K562 (cell line): ENCODE results near the gene HNF4A. TPM values are rescaled to one million over a fixed set of nuclear protein-coding genes. Genes with fewer than 3 reads are reported as not detected.

Experiments
- COPS2 ChIP-seq: fragments of 450-650 bp; conservative IDR thresholded peaks from 2 replicates; pipeline ENCODE4 v1.6.1; 2016; ENCODE audit warnings: mild to moderate bottlenecking, moderate library complexity
- NONO ChIP-seq, 2 experiments: fragments of 200-400 bp in 1 of 2; fragments of 450-650 bp in 1 of 2; formaldehyde crosslinking in 1 of 2; IDR thresholded peaks; 2 replicates each; pipeline ENCODE4 v1.6.1; 2017; ENCODE audit warnings: low read depth in 2 of 2, mild to moderate bottlenecking in 2 of 2, moderate library complexity in 2 of 2, low read length in 1 of 2
- SIRT6 ChIP-seq: IDR thresholded peaks from one replicate; pipeline ENCODE4 v1.6.1; 2012; ENCODE audit warnings: low read depth, mild to moderate bottlenecking, control low read depth, inconsistent platforms, low read length, moderate library complexity
- SRF ChIP-seq, 2 experiments: fragments of 250-450, 450-650 bp in 1 of 2; sonication (Bioruptor Pico) in 1 of 2; sonication (generic) in 1 of 2; formaldehyde crosslinking; IDR thresholded peaks; 2 replicates each; pipeline versions ENCODE4 v1.5.0 to v1.5.1; 2020 to 2022; ENCODE audit warnings: mild to moderate bottlenecking in 1 of 2, missing genetic modification reagents in 1 of 2
- XRCC5 ChIP-seq: fragments of 200-400 bp; formaldehyde crosslinking; IDR thresholded peaks from 2 replicates; pipeline ENCODE4 v1.6.1; 2017; ENCODE audit warnings: low read depth, mild to moderate bottlenecking, low read length
- ZNF263 ChIP-seq: sonication (generic); formaldehyde crosslinking; IDR thresholded peaks from 2 replicates; pipeline ENCODE4 v1.8.0; 2022; ENCODE audit warnings: mild to moderate bottlenecking, missing genetic modification reagents, borderline replicate concordance
- polyA plus RNA-seq, 8 experiments: library from polyadenylated mRNA; depleted of rRNA in 4 of 8; stranded (reverse) in 5 of 8; unstranded in 3 of 8; fragments of >200 nt; fragmentation: Nextera tagmentation in 2 of 8; fragmentation: Illumina TruSeq in 1 of 8; extraction: Ambion mirVana in 2 of 8; extraction: Trizol in 1 of 8; gene quantifications; 2 replicates each; pipeline versions ENCODE4 v1.2.1 to v1.2.3, GENCODE V29; 2011 to 2014; ENCODE audit warnings: inconsistent platforms in 1 of 8, missing spikeins in 1 of 8
- total RNA-seq, 7 experiments: library from RNA; depleted of rRNA in 6 of 7; stranded (reverse); fragments of >200 nt in 6 of 7; fragmentation: Illumina TruSeq in 2 of 7; extraction: Trizol in 2 of 7; gene quantifications; 2 replicates each; pipeline versions ENCODE4 v1.2.1 to v1.2.3, GENCODE V29; 2011 to 2021; ENCODE audit warnings: low replicate concordance in 1 of 7
- TF ChIP-seq, protein P1 (sequence below): fragments of 250-450 bp; sonication (Bioruptor Pico); IDR thresholded peaks from 2 replicates; pipeline ENCODE4 v1.5.0; 2020; ENCODE audit warnings: mild to moderate bottlenecking, borderline replicate concordance
- TF ChIP-seq, protein P2 (sequence below), 2 experiments: fragments of 450-650 bp in 1 of 2; sonication (generic) in 1 of 2; formaldehyde crosslinking in 1 of 2; IDR thresholded peaks in 1 of 2; conservative IDR thresholded peaks in 1 of 2; 2 replicates each; pipeline versions ENCODE4 v1.6.1 to v1.8.1; 2016 to 2023; ENCODE audit warnings: mild to moderate bottlenecking in 2 of 2, moderate library complexity in 2 of 2, inconsistent platforms in 1 of 2, missing genetic modification reagents in 1 of 2
- TF ChIP-seq, protein P3 (sequence below): fragments of 250-450 bp; sonication (Bioruptor Pico); IDR thresholded peaks from 2 replicates; pipeline ENCODE4 v1.4.0; 2020
- TF ChIP-seq, protein P4 (sequence below): sonication (generic); formaldehyde crosslinking; IDR thresholded peaks from 2 replicates; pipeline ENCODE4 v1.8.1; 2023; ENCODE audit warnings: mild to moderate bottlenecking, missing genetic modification reagents
- TF ChIP-seq, protein P5 (sequence below): sonication (generic); formaldehyde crosslinking; IDR thresholded peaks from 2 replicates; pipeline ENCODE4 v1.8.0; 2022; ENCODE audit warnings: mild to moderate bottlenecking, missing genetic modification reagents
- TF ChIP-seq, protein P6 (sequence below): fragments of 200-800 bp; sonication (Bioruptor generic); IDR thresholded peaks from 2 replicates; pipeline ENCODE4 v1.6.1; 2017; ENCODE audit warnings: missing genetic modification characterization, missing compliant biosample characterization

HNF4A gene
- total and polyA plus RNA-seq, 9 of the 15 experiments (the other 6 are each of a cell fraction or from before 2014, with no cell fraction given), result 0.03 to 0.27 (median 0.08) TPM; not detected in 5

DNA sequence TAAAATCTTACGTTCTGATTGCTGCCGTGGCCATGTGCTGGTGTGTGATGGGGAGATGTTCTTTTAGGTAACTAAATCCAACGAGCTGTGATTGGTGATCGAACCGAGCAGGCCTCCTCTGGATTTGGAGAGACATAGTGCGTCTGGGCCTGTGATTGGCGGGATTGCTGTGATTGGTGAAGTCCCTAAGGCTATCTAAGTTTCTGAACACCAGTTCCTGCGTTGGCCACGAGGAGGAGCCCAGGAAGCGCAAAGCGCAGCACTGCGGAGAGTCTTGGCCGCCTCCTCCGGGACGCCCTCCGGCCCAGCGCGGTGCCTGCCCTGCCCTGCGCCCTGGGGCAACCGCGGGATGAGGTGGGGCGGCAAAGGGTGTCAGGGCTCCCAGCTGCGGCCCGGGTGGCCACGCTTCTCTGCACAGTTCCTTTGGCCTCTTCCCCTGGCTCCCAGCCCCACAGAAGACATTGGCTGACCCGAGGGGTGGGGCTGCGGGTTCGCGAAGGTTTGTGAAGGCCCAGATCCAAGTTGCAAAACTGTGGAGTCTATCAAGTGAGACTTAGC, 33.0 kb downstream of the HNF4A start (continued):
- TF ChIP-seq, protein P1, sequence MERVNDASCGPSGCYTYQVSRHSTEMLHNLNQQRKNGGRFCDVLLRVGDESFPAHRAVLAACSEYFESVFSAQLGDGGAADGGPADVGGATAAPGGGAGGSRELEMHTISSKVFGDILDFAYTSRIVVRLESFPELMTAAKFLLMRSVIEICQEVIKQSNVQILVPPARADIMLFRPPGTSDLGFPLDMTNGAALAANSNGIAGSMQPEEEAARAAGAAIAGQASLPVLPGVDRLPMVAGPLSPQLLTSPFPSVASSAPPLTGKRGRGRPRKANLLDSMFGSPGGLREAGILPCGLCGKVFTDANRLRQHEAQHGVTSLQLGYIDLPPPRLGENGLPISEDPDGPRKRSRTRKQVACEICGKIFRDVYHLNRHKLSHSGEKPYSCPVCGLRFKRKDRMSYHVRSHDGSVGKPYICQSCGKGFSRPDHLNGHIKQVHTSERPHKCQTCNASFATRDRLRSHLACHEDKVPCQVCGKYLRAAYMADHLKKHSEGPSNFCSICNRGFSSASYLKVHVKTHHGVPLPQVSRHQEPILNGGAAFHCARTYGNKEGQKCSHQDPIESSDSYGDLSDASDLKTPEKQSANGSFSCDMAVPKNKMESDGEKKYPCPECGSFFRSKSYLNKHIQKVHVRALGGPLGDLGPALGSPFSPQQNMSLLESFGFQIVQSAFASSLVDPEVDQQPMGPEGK (CRISPR knock-in tag), result no peak
- TF ChIP-seq, protein P2, sequence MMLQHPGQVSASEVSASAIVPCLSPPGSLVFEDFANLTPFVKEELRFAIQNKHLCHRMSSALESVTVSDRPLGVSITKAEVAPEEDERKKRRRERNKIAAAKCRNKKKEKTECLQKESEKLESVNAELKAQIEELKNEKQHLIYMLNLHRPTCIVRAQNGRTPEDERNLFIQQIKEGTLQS (IDR thresholded peaks at IDR 0.05), result no peak
- TF ChIP-seq, protein P2 (CRISPR knock-in tag; conservative IDR thresholded peaks at IDR 0.05), result no peak
- TF ChIP-seq, protein P3, sequence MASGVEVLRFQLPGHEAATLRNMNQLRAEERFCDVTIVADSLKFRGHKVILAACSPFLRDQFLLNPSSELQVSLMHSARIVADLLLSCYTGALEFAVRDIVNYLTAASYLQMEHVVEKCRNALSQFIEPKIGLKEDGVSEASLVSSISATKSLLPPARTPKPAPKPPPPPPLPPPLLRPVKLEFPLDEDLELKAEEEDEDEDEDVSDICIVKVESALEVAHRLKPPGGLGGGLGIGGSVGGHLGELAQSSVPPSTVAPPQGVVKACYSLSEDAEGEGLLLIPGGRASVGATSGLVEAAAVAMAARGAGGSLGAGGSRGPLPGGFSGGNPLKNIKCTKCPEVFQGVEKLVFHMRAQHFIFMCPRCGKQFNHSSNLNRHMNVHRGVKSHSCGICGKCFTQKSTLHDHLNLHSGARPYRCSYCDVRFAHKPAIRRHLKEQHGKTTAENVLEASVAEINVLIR (CRISPR knock-in tag), result no peak
- TF ChIP-seq COPS2 (no peak), NONO (IDR thresholded peaks at IDR 0.05; ENCODE audit: low read depth in 2 of 2, low read length in 1 of 2) (no peak), SIRT6 (no peak), XRCC5 (no peak), ZNF263 (CRISPR knock-in tag) (no peak), SRF (CRISPR knock-in tag; IDR thresholded peaks at IDR 0.05) (no peak)
- TF ChIP-seq, protein P4, sequence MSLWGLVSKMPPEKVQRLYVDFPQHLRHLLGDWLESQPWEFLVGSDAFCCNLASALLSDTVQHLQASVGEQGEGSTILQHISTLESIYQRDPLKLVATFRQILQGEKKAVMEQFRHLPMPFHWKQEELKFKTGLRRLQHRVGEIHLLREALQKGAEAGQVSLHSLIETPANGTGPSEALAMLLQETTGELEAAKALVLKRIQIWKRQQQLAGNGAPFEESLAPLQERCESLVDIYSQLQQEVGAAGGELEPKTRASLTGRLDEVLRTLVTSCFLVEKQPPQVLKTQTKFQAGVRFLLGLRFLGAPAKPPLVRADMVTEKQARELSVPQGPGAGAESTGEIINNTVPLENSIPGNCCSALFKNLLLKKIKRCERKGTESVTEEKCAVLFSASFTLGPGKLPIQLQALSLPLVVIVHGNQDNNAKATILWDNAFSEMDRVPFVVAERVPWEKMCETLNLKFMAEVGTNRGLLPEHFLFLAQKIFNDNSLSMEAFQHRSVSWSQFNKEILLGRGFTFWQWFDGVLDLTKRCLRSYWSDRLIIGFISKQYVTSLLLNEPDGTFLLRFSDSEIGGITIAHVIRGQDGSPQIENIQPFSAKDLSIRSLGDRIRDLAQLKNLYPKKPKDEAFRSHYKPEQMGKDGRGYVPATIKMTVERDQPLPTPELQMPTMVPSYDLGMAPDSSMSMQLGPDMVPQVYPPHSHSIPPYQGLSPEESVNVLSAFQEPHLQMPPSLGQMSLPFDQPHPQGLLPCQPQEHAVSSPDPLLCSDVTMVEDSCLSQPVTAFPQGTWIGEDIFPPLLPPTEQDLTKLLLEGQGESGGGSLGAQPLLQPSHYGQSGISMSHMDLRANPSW (CRISPR knock-in tag), result no peak
- TF ChIP-seq, protein P5, sequence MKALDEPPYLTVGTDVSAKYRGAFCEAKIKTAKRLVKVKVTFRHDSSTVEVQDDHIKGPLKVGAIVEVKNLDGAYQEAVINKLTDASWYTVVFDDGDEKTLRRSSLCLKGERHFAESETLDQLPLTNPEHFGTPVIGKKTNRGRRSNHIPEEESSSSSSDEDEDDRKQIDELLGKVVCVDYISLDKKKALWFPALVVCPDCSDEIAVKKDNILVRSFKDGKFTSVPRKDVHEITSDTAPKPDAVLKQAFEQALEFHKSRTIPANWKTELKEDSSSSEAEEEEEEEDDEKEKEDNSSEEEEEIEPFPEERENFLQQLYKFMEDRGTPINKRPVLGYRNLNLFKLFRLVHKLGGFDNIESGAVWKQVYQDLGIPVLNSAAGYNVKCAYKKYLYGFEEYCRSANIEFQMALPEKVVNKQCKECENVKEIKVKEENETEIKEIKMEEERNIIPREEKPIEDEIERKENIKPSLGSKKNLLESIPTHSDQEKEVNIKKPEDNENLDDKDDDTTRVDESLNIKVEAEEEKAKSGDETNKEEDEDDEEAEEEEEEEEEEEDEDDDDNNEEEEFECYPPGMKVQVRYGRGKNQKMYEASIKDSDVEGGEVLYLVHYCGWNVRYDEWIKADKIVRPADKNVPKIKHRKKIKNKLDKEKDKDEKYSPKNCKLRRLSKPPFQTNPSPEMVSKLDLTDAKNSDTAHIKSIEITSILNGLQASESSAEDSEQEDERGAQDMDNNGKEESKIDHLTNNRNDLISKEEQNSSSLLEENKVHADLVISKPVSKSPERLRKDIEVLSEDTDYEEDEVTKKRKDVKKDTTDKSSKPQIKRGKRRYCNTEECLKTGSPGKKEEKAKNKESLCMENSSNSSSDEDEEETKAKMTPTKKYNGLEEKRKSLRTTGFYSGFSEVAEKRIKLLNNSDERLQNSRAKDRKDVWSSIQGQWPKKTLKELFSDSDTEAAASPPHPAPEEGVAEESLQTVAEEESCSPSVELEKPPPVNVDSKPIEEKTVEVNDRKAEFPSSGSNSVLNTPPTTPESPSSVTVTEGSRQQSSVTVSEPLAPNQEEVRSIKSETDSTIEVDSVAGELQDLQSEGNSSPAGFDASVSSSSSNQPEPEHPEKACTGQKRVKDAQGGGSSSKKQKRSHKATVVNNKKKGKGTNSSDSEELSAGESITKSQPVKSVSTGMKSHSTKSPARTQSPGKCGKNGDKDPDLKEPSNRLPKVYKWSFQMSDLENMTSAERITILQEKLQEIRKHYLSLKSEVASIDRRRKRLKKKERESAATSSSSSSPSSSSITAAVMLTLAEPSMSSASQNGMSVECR (CRISPR knock-in tag), result 0 out of 2 replicates have a peak, but pooled peaks have one; percentile 26
- TF ChIP-seq, protein P6, sequence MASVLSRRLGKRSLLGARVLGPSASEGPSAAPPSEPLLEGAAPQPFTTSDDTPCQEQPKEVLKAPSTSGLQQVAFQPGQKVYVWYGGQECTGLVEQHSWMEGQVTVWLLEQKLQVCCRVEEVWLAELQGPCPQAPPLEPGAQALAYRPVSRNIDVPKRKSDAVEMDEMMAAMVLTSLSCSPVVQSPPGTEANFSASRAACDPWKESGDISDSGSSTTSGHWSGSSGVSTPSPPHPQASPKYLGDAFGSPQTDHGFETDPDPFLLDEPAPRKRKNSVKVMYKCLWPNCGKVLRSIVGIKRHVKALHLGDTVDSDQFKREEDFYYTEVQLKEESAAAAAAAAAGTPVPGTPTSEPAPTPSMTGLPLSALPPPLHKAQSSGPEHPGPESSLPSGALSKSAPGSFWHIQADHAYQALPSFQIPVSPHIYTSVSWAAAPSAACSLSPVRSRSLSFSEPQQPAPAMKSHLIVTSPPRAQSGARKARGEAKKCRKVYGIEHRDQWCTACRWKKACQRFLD (CRISPR knock-in tag), result no peak
